ENCODE measurements around the gene CYBA.

- TF ChIP-seq CTCF (IDR thresholded peaks at IDR 0.05) = no peak
- TF ChIP-seq POLR2A (IDR thresholded peaks at IDR 0.05) = no peak
Measured at GRCh38 chr16:88658714-88659113, 7.9 kb upstream of the CYBA start.

Measured in body of pancreas (tissue), 4 donors.